HFF-Myc (cell line): ENCODE results near the gene CPLX3.
A peak's percentile ranks its signal among the peaks of the same experiment; 100 is the strongest.

Source experiments
- DNase-seq: peaks from one replicate; pipeline ENCODE4 v3.0.0-alpha.2; 2011; ENCODE audit warnings: low read depth; ENCODE audit errors: extremely low read depth
- H3K4me3 ChIP-seq: replicated peaks from 2 replicates; pipeline ENCODE4 v1.5.1; 2011; ENCODE audit warnings: low read depth, mild to moderate bottlenecking, control low read depth, low read length
- TF ChIP-seq, protein P1 (sequence below): IDR thresholded peaks from 2 replicates; pipeline ENCODE4 v1.5.1; 2012; ENCODE audit warnings: mild to moderate bottlenecking, low read depth, low read length, control low read depth; ENCODE audit errors: missing control alignments

CPLX3 gene

DNA sequence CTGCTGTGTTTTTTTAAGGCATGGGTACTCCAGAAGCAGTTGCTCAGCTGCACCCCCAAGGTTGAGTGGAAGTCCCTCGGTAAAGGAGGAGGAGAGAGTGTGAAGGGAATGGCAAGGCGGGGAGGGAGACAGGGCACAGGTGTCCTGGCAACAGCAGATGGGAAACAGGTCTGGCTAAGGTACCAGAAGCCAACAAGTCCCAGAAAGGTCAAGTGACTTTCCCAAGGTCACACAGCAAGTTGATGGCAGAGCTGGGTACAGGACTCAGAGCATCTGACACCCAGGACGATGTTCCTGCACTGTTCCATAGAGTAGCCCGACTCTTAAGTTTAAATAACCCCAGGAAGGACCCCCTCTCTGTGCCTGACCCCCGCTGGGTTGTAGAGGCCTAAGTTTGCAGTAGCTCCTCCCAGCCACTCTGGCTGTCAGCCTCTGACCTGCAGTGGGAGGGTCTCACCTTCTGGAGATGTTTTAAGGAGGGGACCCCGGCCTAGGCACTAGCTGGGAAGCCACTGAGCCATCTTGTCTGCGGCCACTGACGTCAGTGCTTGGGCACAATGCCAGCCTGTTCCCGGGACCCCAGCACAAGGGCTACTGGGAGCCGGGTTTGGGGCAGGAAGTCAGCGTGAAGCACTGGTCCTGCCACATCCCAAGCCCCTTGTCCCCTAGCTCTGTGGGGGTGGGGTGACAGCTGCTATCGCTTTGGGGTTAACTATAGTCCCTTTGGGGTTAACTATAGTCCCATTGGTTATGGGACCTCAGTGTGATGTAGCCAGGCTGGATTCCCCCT is 34.0 kb upstream of the CPLX3 start:
- TF ChIP-seq, protein P1, sequence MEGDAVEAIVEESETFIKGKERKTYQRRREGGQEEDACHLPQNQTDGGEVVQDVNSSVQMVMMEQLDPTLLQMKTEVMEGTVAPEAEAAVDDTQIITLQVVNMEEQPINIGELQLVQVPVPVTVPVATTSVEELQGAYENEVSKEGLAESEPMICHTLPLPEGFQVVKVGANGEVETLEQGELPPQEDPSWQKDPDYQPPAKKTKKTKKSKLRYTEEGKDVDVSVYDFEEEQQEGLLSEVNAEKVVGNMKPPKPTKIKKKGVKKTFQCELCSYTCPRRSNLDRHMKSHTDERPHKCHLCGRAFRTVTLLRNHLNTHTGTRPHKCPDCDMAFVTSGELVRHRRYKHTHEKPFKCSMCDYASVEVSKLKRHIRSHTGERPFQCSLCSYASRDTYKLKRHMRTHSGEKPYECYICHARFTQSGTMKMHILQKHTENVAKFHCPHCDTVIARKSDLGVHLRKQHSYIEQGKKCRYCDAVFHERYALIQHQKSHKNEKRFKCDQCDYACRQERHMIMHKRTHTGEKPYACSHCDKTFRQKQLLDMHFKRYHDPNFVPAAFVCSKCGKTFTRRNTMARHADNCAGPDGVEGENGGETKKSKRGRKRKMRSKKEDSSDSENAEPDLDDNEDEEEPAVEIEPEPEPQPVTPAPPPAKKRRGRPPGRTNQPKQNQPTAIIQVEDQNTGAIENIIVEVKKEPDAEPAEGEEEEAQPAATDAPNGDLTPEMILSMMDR: no peak
- no peak overlapping the region for H3K4me3 ChIP-seq
- no peak for DNase-seq

DNA sequence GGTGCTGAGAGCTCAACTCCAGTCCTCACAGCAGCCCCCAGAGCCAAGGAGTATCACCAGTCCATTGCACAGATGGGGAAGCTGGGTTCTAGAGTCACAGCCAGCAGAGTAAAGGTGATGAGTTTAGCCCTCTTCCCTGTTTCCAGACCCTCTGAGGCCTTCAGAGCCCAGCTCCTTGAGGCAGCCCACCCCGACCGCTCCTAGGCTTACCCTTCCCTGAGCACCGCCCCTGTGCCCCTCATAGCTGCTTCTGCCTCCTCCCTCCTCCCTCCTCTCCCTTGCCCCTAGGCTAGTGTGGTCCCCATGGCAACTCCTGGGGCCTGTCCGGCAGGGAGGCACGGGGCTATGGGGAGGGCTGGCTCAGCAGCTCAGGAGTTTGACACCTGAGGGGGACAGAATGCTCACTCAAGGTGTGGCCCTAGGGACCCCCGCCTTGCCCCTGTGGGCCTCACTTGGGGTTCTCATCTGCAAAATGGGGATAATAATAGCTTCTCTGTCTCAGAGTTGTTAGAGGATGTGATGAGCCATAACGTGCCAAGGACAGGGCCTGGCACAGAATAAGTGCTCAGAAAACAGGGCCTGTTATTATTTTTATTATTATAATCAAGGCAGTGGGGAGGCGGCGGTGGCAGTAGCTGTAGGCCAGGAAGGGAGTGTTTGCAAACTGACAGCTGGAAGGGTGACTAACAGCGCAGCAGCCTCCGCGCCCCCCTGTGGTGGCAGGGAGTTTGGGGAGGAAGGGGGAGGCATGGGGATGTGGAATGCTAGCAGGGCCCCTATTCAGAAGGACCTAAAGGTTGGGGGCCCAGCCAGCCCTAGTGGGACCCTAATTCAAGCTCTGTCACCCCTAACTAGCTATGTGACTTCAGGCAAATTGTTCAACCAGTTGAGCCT is 33.0 kb upstream of the CPLX3 start:
- TF ChIP-seq, protein P1: peak; percentile 15
- no peak for DNase-seq
- no peak overlapping the region for H3K4me3 ChIP-seq

DNA sequence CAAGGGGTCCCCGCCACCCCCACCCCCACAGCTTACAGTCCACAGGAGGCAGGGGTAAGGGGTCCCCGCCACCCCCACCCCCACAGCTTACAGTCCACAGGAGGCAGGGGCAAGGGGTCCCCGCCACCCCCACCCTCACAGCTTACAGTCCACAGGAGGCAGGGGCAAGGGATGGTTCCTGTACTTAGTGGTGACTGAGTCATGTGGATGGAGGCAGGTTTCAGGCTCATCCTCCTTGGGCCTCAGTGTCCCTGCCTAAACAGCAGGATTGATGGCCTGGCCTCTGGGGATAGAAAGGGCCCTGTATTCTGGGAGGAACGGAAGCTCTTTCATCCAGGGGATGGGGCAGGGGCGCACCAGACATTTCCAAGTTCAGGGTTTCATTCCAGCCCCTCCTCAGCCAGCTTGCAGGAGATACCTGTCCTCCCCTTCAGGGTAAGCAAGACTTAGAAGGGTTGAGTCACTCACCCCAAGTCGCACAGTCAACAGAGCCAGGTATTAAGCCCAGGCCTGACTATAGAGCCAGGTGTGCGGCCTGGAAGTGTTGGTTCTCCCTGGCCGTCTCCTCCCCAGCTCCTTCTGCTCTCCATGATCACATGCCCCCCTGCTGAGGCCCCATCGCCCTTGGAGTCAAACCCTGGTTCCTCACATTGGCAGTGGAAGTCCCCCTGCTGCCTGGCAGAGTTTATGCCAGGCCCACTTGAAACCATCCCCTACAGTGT is 32.0 kb upstream of the CPLX3 start:
- no peak overlapping the region for H3K4me3 ChIP-seq
- no peak for DNase-seq
- TF ChIP-seq, protein P1: no peak

DNA sequence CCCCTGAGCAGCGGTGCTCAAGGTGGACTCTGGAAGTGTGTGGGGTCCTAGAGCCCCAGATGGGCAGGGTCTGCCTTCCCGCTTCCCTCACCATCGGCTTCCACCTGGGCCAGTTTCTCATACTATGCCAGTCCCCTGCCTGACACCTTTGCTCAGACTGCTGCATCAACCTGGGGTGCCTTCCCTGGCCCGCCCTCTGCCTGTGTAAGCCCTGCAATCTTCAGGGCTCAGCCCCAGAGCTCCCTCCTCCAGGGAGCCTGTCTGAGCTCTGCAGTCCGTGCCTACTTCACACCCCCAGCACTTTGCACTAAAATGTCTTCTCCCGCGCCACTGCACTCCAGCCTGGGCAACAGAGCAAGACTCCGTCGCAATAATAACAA is 31.5 kb upstream of the CPLX3 start:
- TF ChIP-seq, protein P1: no peak

DNA sequence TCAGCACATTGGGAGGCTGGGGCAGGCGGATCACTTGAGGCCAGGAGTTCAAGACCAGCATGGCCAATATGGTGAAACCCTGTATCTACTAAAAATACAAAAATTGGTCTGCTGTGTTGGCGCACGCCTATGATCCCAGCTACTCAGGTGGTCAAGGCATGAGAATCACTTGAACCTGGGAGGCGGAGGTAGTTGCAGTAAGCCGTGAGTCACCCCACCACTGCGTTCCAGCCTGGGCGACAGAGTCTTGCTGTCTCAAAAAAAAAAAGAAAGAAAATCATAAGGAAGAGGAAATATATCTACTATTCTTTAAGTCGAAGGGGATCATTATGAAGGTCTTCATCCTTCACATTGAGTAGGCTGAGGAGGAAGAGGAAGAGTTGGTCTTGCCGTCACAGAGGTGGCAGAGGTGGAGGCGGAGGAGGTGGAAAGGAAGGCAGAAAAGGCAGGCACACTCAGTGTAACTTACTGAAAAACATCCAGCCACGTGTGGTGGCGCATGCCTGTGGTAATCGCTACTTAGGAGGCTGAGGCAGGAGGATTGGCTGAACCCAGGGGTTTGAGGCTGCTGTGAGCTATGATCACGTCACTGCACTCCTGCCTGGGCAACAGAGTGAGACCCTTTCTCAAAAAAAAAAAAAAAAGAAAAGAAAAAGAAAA is 30.3 kb upstream of the CPLX3 start:
- DNase-seq: no peak
- TF ChIP-seq, protein P1: no peak
- no peak overlapping the region for H3K4me3 ChIP-seq

More for the DNA sequence above, 31.5 kb upstream of the CPLX3 start:
- DNase-seq: no peak
- H3K4me3 ChIP-seq: no peak overlapping the region
